ENCODE data around the gene KRT1.

KRT1 gene

DNA sequence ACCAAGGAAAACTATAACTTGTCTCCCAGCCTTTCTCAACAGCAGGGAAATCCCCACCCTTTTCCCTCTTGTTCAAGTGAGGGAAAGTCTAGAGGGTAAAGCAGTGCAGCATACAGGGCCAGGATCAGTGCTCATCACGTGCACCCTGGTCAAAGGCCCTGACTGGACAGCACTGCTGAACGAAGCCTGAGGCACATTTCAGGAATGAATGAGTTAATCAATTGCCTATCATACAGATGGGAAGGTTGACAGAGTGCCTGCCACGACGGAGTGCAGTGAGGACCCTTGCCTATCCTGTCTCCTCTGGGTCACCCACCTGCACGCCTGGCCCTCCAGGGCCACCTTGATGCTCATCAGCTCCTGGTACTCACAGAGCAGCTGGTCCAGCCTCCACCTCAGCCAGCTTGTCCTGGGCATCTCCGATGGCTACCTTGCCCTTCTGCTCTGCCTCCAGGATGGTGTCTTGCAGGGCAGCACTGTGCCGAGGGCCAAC lies 50.2 kb downstream of the KRT1 start:
- no peaks in the 10 kb centered on the region for H3K9me3 ChIP-seq (ENCODE audit: control insufficient read depth, low read length)
- H3K27ac ChIP-seq (ENCODE audit: low read depth, low read length, severe bottlenecking): no peak overlapping the region
- 71 to 84% methylated on average over 5 to 6 of the region's 7 CpGs for WGBS, 2 experiments (ENCODE audit: insufficient coverage in 2 of 2)
- no peak overlapping the region for H3K4me3 ChIP-seq (ENCODE audit: extremely low read depth, insufficient read depth, low read length, poor library complexity, severe bottlenecking)
- H3K36me3 ChIP-seq (ENCODE audit: control insufficient read depth, insufficient read depth, low read length): no peaks in the 10 kb centered on the region
- no peaks in the 10 kb centered on the region for H3K4me1 ChIP-seq (ENCODE audit: control insufficient read depth, insufficient read depth, low read length, poor library complexity, severe bottlenecking)

DNA sequence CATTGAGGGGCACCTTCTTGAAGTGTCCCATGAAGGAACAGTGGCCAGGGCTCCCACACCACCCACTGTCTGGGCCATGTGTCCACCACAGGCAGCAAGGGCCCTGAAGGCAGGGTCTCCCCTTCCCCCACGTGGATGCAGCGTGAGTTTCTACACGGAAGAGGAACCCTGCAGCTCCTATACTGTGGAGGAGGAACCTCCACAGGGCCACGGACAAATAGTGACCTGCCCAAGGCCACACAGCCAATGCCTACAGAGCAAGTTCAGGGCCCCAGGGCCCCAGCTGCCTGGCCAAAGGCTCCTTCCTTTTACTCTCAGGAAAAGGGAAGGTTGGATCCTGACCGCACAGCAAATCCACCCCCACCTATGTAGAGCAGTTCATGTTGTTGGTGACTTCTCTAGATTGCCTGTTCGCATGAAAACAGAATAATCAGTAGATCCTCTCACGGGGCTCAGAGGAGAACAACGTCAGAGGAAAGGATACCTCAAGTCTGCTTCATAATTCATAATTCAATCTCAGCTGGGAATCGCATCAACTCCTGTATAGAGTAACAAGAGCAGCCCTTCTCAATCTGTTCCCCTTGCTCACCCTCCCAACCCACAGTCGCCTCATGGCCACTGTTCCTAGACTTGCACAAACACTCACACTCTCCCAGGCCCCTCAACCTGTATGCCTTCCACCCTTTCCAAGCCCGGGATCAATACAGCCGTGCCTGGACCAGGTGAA lies 50.8 kb downstream of the KRT1 start:
- no peak overlapping the region for H3K4me3 ChIP-seq (ENCODE audit: extremely low read depth, insufficient read depth, low read length, poor library complexity, severe bottlenecking)
- H3K36me3 ChIP-seq (ENCODE audit: control insufficient read depth, insufficient read depth, low read length): no peaks in the 10 kb centered on the region
- no peaks in the 10 kb centered on the region for H3K9me3 ChIP-seq (ENCODE audit: control insufficient read depth, low read length)
- H3K4me1 ChIP-seq (ENCODE audit: control insufficient read depth, insufficient read depth, low read length, poor library complexity, severe bottlenecking): no peaks in the 10 kb centered on the region
- 86% methylated on average over 6 to 10 of the region's 12 CpGs for WGBS, 2 experiments (ENCODE audit: insufficient coverage in 2 of 2)
- H3K27ac ChIP-seq (ENCODE audit: low read depth, low read length, severe bottlenecking): no peak overlapping the region

DNA sequence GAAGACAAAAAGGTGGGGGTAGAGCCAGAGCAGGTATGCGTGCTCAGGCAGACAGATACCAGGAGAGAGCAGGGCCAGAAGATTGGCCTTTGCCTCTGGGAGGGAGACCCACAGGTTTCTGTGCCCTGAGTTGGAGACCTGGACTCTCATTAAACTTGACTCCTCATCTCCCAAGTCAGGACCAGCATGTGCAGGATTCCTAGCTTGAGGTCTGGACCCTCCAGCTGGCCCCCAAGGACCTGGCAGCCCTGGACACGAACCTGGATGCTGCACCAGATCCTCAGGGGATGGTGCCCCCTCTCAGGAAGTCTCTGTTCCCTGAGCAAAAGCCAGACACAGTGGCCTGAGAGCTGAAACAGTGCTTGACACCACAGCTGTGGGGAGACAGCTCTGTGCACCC lies 51.4 kb downstream of the KRT1 start:
- Histone ChIP-seq H3K36me3 (ENCODE audit: control insufficient read depth, insufficient read depth, low read length) (no peaks in the 10 kb centered on the region), H3K27ac (ENCODE audit: low read depth, low read length, severe bottlenecking) (no peak overlapping the region), H3K4me1 (ENCODE audit: control insufficient read depth, insufficient read depth, low read length, poor library complexity, severe bottlenecking) (no peaks in the 10 kb centered on the region), H3K4me3 (ENCODE audit: extremely low read depth, insufficient read depth, low read length, poor library complexity, severe bottlenecking) (no peak overlapping the region), H3K9me3 (ENCODE audit: control insufficient read depth, low read length) (no peaks in the 10 kb centered on the region)
- 88 to 93% methylated on average over 2 of the region's 2 CpGs for WGBS, 2 experiments (ENCODE audit: insufficient coverage in 2 of 2)

DNA sequence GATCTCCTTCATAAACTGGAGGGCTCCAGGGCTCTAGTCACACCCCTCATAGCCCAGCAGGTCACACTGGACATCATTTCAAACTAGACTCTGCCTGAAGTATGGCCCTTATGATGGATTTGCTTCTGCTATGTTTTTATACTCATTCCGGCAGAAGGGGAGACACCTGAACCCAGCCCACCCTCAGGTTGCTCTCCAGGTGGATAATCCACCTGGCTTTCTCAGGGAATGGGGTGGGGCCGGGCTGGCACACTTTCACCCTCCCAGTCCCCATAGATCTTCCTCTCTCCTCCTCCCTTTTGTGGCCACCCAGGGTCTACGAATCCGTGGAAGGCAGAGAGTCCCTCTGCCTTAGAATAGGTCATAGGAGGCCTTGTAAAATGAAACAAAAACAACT lies 52.1 kb downstream of the KRT1 start:
- 75% methylated on average over 1 of the region's 4 CpGs; no CpG with 5 or more reads in 1 of the 2 experiments for WGBS, 2 experiments (ENCODE audit: insufficient coverage in 2 of 2)
- no peaks in the 10 kb centered on the region for H3K36me3 ChIP-seq (ENCODE audit: control insufficient read depth, insufficient read depth, low read length)
- no peak overlapping the region for H3K4me3 ChIP-seq (ENCODE audit: extremely low read depth, insufficient read depth, low read length, poor library complexity, severe bottlenecking)
- H3K4me1 ChIP-seq (ENCODE audit: control insufficient read depth, insufficient read depth, low read length, poor library complexity, severe bottlenecking): no peaks in the 10 kb centered on the region
- H3K9me3 ChIP-seq (ENCODE audit: control insufficient read depth, low read length): no peaks in the 10 kb centered on the region
- no peak overlapping the region for H3K27ac ChIP-seq (ENCODE audit: low read depth, low read length, severe bottlenecking)

DNA sequence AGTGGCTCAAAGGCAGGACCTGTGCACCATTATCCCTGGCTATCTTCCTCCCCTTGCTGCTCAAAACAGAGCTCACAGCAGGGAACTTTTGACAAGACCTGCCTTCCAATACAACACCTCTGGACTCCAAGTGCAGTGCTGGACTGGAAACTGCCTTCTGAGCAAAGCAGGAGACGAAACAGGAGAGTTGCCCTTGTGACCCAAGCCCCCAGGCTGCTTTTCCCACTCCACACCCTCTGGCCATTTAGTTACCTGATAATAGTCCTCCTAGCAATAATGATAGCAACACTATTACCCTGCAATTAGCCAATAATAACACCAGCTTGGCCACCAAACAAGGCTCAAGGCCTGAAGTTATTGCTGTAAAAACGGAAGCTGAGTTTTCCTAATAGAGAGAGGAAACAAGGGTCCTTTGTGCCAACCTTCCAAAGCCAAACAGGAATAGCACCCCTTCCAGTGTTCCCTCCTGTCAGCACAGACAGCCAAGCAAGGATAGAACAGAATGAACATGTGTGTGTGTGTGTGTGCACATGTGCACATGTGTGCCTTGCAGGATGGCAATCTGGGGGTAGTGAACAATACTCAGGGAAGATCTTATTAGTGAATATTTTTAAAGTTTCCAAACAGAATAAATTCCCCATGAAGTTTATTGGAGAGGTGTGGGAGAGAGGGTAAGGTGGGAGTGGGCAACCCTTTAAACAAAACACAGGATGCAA lies 52.7 kb downstream of the KRT1 start:
- no peak overlapping the region for H3K27ac ChIP-seq (ENCODE audit: low read depth, low read length, severe bottlenecking)
- H3K36me3 ChIP-seq (ENCODE audit: control insufficient read depth, insufficient read depth, low read length): no peaks in the 10 kb centered on the region
- H3K4me3 ChIP-seq (ENCODE audit: extremely low read depth, insufficient read depth, low read length, poor library complexity, severe bottlenecking): no peak overlapping the region
- 81 to 88% methylated on average over 1 to 2 of the region's 2 CpGs for WGBS, 2 experiments (ENCODE audit: insufficient coverage in 2 of 2)
- no peaks in the 10 kb centered on the region for H3K9me3 ChIP-seq (ENCODE audit: control insufficient read depth, low read length)
- H3K4me1 ChIP-seq (ENCODE audit: control insufficient read depth, insufficient read depth, low read length, poor library complexity, severe bottlenecking): no peaks in the 10 kb centered on the region
